HEK293T (cell line): ENCODE results near the gene IL1F10.

Experiments used
- CTCF ChIA-PET: fragments of 350-600 bp; formaldehyde crosslinking; extraction: SDS; loops from one replicate; lab custom pipeline; 2021; ENCODE audit warnings: antibody characterized with exemption, inconsistent platforms; lab: Yijun Ruan, JAX
- POLR2A ChIA-PET: fragments of 350-600 bp; formaldehyde crosslinking; extraction: SDS; loops from one replicate; lab custom pipeline; 2020; ENCODE audit warnings: antibody characterized with exemption, inconsistent platforms; lab: Yijun Ruan, JAX
- DNase-seq: peaks from one replicate; pipeline ENCODE4 v3.0.0; 2012; ENCODE audit warnings: mixed read lengths; ENCODE audit errors: extremely low spot score
- ARNT ChIP-seq: fragments of 450-650 bp; IDR thresholded peaks from 2 replicates; pipeline ENCODE4 v1.6.1; 2017; ENCODE audit warnings: mild to moderate bottlenecking
- BHLHE40 ChIP-seq: fragments of 450-650 bp; IDR thresholded peaks from 2 replicates; pipeline ENCODE4 v1.6.1; 2016; ENCODE audit warnings: mild to moderate bottlenecking, moderate library complexity, borderline replicate concordance
- CTBP1 ChIP-seq: fragments of 450-650 bp; IDR thresholded peaks from 2 replicates; pipeline ENCODE4 v1.6.1; 2016; ENCODE audit warnings: borderline replicate concordance
- ELF4 ChIP-seq: fragments of 450-650 bp; IDR thresholded peaks from 2 replicates; pipeline ENCODE4 v1.6.1; 2017; ENCODE audit warnings: antibody characterized with exemption
- FOXA1 ChIP-seq: fragments of 450-650 bp; IDR thresholded peaks from 2 replicates; pipeline ENCODE4 v1.6.1; 2016; ENCODE audit warnings: mild to moderate bottlenecking
- FOXK2 ChIP-seq: fragments of 450-650 bp; IDR thresholded peaks from 2 replicates; pipeline ENCODE4 v1.6.1; 2016; ENCODE audit warnings: mild to moderate bottlenecking
- FOXM1 ChIP-seq: fragments of 450-650 bp; IDR thresholded peaks from 2 replicates; pipeline ENCODE4 v1.6.1; 2017; ENCODE audit warnings: mild to moderate bottlenecking, borderline replicate concordance
- HDGF ChIP-seq: fragments of 450-650 bp; IDR thresholded peaks from 2 replicates; pipeline ENCODE4 v1.6.1; 2017; ENCODE audit warnings: antibody characterized with exemption, borderline replicate concordance
- L3MBTL2 ChIP-seq: fragments of 450-650 bp; conservative IDR thresholded peaks from 2 replicates; pipeline ENCODE4 v1.6.1; 2016; ENCODE audit warnings: mild to moderate bottlenecking
- LEF1 ChIP-seq: fragments of 450-650 bp; IDR thresholded peaks from 2 replicates; pipeline ENCODE4 v1.6.1; 2017; ENCODE audit warnings: mild to moderate bottlenecking, borderline replicate concordance
- NFRKB ChIP-seq: fragments of 450-650 bp; IDR thresholded peaks from 2 replicates; pipeline ENCODE4 v1.6.1; 2016; ENCODE audit warnings: mild to moderate bottlenecking, moderate library complexity
- PKNOX1 ChIP-seq: fragments of 450-650 bp; IDR thresholded peaks from 2 replicates; pipeline ENCODE4 v1.6.1; 2016
- SP1 ChIP-seq: fragments of 450-650 bp; IDR thresholded peaks from 2 replicates; pipeline ENCODE4 v1.6.1; 2017
- SUZ12 ChIP-seq: fragments of 450-650 bp; IDR thresholded peaks from 2 replicates; pipeline ENCODE4 v1.6.1; 2016; ENCODE audit warnings: mild to moderate bottlenecking
- TARDBP ChIP-seq: fragments of 450-650 bp; IDR thresholded peaks from 2 replicates; pipeline ENCODE4 v1.6.1; 2016
- ZNF384 ChIP-seq: fragments of 450-650 bp; IDR thresholded peaks from 2 replicates; pipeline ENCODE4 v1.6.1; 2016

Gene IL1F10

GRCh38 chr2:113102133-113102532, 34.4 kb downstream of the IL1F10 start:
- CTCF ChIA-PET, result no interaction called here

GRCh38 chr2:113103277-113103676, 35.5 kb downstream of the IL1F10 start:
- ChIA-PET CTCF (no interaction called here), POLR2A (no interaction called here)
- TF ChIP-seq SP1 (no peak), HDGF (no peak), BHLHE40 (no peak)
- no peak for DNase-seq

More at GRCh38 chr2:113102133-113102532, 34.4 kb downstream of the IL1F10 start:
- TF ChIP-seq LEF1 (no peak), L3MBTL2 (no peak), SUZ12 (no peak), FOXA1 (no peak), BHLHE40 (no peak), PKNOX1 (no peak), NFRKB (no peak), ARNT (no peak), FOXM1 (no peak), CTBP1 (no peak), FOXK2 (no peak), ELF4 (no peak), TARDBP (no peak), HDGF (no peak), SP1 (no peak), ZNF384 (no peak)
- no peak for DNase-seq
- POLR2A ChIA-PET, result interaction anchor here (0.6 kb wide), 1 partner anchor 8 kb away, joined by 3 read pairs; no protein-coding TSS in a partner anchor

GRCh38 chr2:113104054-113104611, 36.4 kb downstream of the IL1F10 start:
- no peak for DNase-seq

GRCh38 chr2:113105047-113105785, 37.4 kb downstream of the IL1F10 start:
- POLR2A ChIA-PET, result interaction anchor here (1.1 kb wide), 2 partner anchors 15 to 520 kb away, joined by 3 read pairs; no protein-coding TSS in a partner anchor
- CTCF ChIA-PET, result interaction anchor here (0.9 kb wide), 1 partner anchor 25 kb away, joined by 4 read pairs; no protein-coding TSS in a partner anchor
- TF ChIP-seq SP1 (no peak), BHLHE40 (no peak), CTBP1 (no peak), SUZ12 (no peak), PKNOX1 (no peak), ELF4 (no peak), LEF1 (no peak), ZNF384 (no peak), TARDBP (no peak), ARNT (no peak), L3MBTL2 (no peak), NFRKB (no peak), FOXM1 (no peak), HDGF (no peak), FOXK2 (no peak), FOXA1 (no peak)
- DNase-seq, result no peak

More at GRCh38 chr2:113104054-113104611, 36.4 kb downstream of the IL1F10 start:
- ChIA-PET POLR2A (interaction anchor here (1.1 kb wide), 1 partner anchor 519 kb away, joined by 3 read pairs; no protein-coding TSS in a partner anchor), CTCF (no interaction called here)
- TF ChIP-seq HDGF (no peak), LEF1 (no peak), FOXA1 (no peak), TARDBP (no peak), NFRKB (no peak), SUZ12 (no peak), ARNT (no peak)

- POLR2A ChIA-PET, result no interaction called here
- no peak for DNase-seq
Observed at GRCh38 chr2:113111121-113111520, 43.4 kb downstream of the IL1F10 start.

More at GRCh38 chr2:113111121-113111520, 43.4 kb downstream of the IL1F10 start:
- TF ChIP-seq ARNT (no peak), FOXM1 (no peak), FOXK2 (no peak), SP1 (no peak), FOXA1 (no peak), SUZ12 (no peak), CTBP1 (no peak), LEF1 (no peak), PKNOX1 (no peak), NFRKB (no peak), ELF4 (no peak), BHLHE40 (no peak), L3MBTL2 (no peak), ZNF384 (no peak), HDGF (no peak), TARDBP (no peak)
- CTCF ChIA-PET, result no interaction called here
